CD14-positive monocyte (primary cell): ENCODE measurements around the gene SUPT7L. TPM values are rescaled to one million over a fixed set of nuclear protein-coding genes. Genes with fewer than 3 reads are reported as not detected.

Experiments used
- DNase-seq, 3 donors: peaks; one replicate each; pipeline ENCODE4 v3.0.0-alpha.2; 2011 to 2022
- H2AFZ ChIP-seq: 2 replicates; pipeline ENCODE4 v1.6.0; 2012; ENCODE audit warnings: mild to moderate bottlenecking, low read depth, low read length, inconsistent platforms; ENCODE audit not compliant: insufficient read depth, poor library complexity, severe bottlenecking
- H3K27ac ChIP-seq, 2 donors: 1 replicate in 1 of 2; 2 replicates in 1 of 2; pipeline ENCODE4 v1.5.1; 2012 to 2013; ENCODE audit warnings: low read length in 2 of 2, control low read depth in 1 of 2, inconsistent platforms in 1 of 2, low read depth in 1 of 2, mild to moderate bottlenecking in 1 of 2
- H3K27me3 ChIP-seq, 2 donors: one replicate each; pipeline versions ENCODE4 v1.6.0 to v1.6.1; 2011 to 2013; ENCODE audit warnings: low read length in 2 of 2; ENCODE audit not compliant: control insufficient read depth in 2 of 2, insufficient read depth in 2 of 2
- H3K36me3 ChIP-seq, 2 donors: replicated peaks in 1 of 2; 1 replicate in 1 of 2; 2 replicates in 1 of 2; pipeline versions ENCODE4 v1.5.1 to v1.6.1; 2012 to 2013; ENCODE audit warnings: low read length in 2 of 2, control low read depth in 1 of 2, inconsistent platforms in 1 of 2, mild to moderate bottlenecking in 1 of 2; ENCODE audit not compliant: insufficient read depth in 2 of 2, control insufficient read depth in 1 of 2
- H3K4me1 ChIP-seq, 2 donors: 1 replicate in 1 of 2; 2 replicates in 1 of 2; pipeline versions ENCODE4 v1.5.1 to v1.6.1; 2012 to 2013; ENCODE audit warnings: low read length in 2 of 2, control low read depth in 1 of 2, inconsistent platforms in 1 of 2, mild to moderate bottlenecking in 1 of 2, moderate library complexity in 1 of 2; ENCODE audit not compliant: insufficient read depth in 2 of 2, control insufficient read depth in 1 of 2
- H3K4me2 ChIP-seq: replicated peaks from 2 replicates; pipeline ENCODE3; 2012; ENCODE audit warnings: low read length, moderate library complexity, mild to moderate bottlenecking; ENCODE audit not compliant: poor library complexity, severe bottlenecking; ENCODE audit errors: extremely low read depth
- H3K4me3 ChIP-seq, 3 experiments: fragments of 200-600 bp in 1 of 3; sonication (generic) in 1 of 3; replicated peaks in 1 of 3; 1 replicate in 2 of 3; 2 replicates in 1 of 3; pipeline ENCODE4 v1.5.1; 2011 to 2013; ENCODE audit warnings: low read length in 3 of 3, mild to moderate bottlenecking in 3 of 3, control low read depth in 2 of 3, low read depth in 2 of 3, inconsistent platforms in 1 of 3, moderate library complexity in 1 of 3
- H3K79me2 ChIP-seq: 2 replicates; pipeline ENCODE4 v1.6.0; 2012; ENCODE audit warnings: mild to moderate bottlenecking, control low read depth, inconsistent platforms, low read length, moderate library complexity; ENCODE audit not compliant: insufficient read depth
- H3K9ac ChIP-seq: 2 replicates; pipeline ENCODE4 v1.6.0; 2017; ENCODE audit warnings: low read length, mild to moderate bottlenecking; ENCODE audit not compliant: insufficient read depth, poor library complexity, severe bottlenecking
- H3K9me3 ChIP-seq, 2 donors: replicated peaks in 1 of 2; 1 replicate in 1 of 2; 2 replicates in 1 of 2; pipeline versions ENCODE4 v1.5.1 to v1.6.1; 2012 to 2013; ENCODE audit warnings: low read length in 2 of 2, control low read depth in 1 of 2; ENCODE audit not compliant: control insufficient read depth in 1 of 2, insufficient read depth in 1 of 2
- H4K20me1 ChIP-seq: 2 replicates; pipeline ENCODE4 v1.6.0; 2012; ENCODE audit warnings: mild to moderate bottlenecking, low read length, control low read depth, moderate library complexity; ENCODE audit not compliant: insufficient read depth
- H3K27ac Mint-ChIP-seq, 7 donors: one replicate each; pipeline ENCODE4 v1.8.0; 2020; ENCODE audit warnings: mild to moderate bottlenecking in 7 of 7, mixed read lengths in 7 of 7, moderate library complexity in 6 of 7, inconsistent platforms in 2 of 7
- H3K27me3 Mint-ChIP-seq, 3 donors: one replicate each; pipeline ENCODE4 v1.8.0; 2021 to 2022; ENCODE audit warnings: low read depth in 3 of 3, mild to moderate bottlenecking in 3 of 3, mixed read lengths in 3 of 3, moderate library complexity in 3 of 3, inconsistent platforms in 1 of 3
- H3K36me3 Mint-ChIP-seq, 2 donors: one replicate each; pipeline ENCODE4 v1.8.0; 2020; ENCODE audit warnings: mixed read lengths in 2 of 2, inconsistent platforms in 1 of 2, mild to moderate bottlenecking in 1 of 2
- H3K4me1 Mint-ChIP-seq: one replicate; pipeline ENCODE4 v1.8.0; 2020; ENCODE audit warnings: mild to moderate bottlenecking, mixed read lengths
- H3K4me3 Mint-ChIP-seq, 2 donors: one replicate each; pipeline ENCODE4 v1.8.0; 2020; ENCODE audit warnings: mild to moderate bottlenecking in 2 of 2, mixed read lengths in 2 of 2, moderate library complexity in 1 of 2
- H3K9me3 Mint-ChIP-seq, 7 donors: one replicate each; pipeline ENCODE4 v1.8.0; 2020 to 2022; ENCODE audit warnings: mixed read lengths in 7 of 7, mild to moderate bottlenecking in 6 of 7, moderate library complexity in 6 of 7, inconsistent platforms in 2 of 7
- WGBS: methylation state at CpG from one replicate; pipeline ENCODE4 v1.1.5; 2013; ENCODE audit warnings: missing lambda C conversion rate; ENCODE audit not compliant: insufficient coverage; 5-methylcytosine and 5-hydroxymethylcytosine counted together
- intact Hi-C, 2 donors: fragments of 100-400 bp; cut with micrococcal nuclease; formaldehyde crosslinking; loops; one replicate each; pipeline versions ENCODE4 v1.15.0 to v1.15.1; 2023
- polyA plus RNA-seq, 3 donors: library from polyadenylated mRNA; depleted of rRNA in 1 of 3; unstranded in 2 of 3; stranded (reverse) in 1 of 3; fragments of 300-500 nt in 2 of 3; fragments of >200 nt in 1 of 3; fragmentation: Illumina TruSeq in 2 of 3; gene quantifications; 1 replicate in 2 of 3; 2 replicates in 1 of 3; pipeline ENCODE4 v1.2.3, GENCODE V29; 2012 to 2021
- small RNA-seq: library from RNA; depleted of rRNA; stranded (forward); fragments of <200 nt; gene quantifications from one replicate; pipeline ENCODE3, GENCODE V24; 2012; ENCODE audit warnings: low read depth; ENCODE audit not compliant: insufficient read length
- TF ChIP-seq, protein P1 (sequence below): fragments of 200-600 bp; IDR thresholded peaks from one replicate; pipeline ENCODE4 v1.8.0; 2022; ENCODE audit warnings: antibody characterized with exemption, mild to moderate bottlenecking

SUPT7L gene
- polyA plus RNA-seq, 3 donors, result 10.7 to 59.0 (median 12.2) TPM

DNA sequence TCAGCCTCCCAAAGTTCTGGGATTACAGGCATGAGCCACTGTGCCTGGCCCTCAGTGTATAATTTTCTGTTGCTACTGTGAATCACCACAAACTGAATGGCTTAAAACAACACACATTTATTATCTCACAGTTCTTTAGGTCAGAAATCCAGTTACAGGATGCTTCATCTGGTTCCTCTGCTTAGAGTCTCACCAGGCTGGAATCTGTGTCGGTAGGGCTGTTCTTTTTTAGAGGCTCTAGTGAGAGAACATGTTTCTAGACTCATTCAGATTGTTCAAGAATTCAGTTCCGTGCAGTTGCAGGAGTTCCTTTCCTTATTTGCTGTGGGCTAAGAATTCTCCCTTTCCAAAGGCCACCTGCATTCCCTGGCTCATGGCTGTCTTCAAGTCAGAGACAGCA is 56.8 kb downstream of the SUPT7L start:
- WGBS, result 100% methylated on average over 2 of the region's 2 CpGs
- no peaks in the 10 kb centered on the region for H3K4me1 Mint-ChIP-seq
- Histone ChIP-seq H3K4me1 (no peaks in the 10 kb centered on the region), H3K4me2 (no peak overlapping the region), H3K27ac (no peak overlapping the region), H3K79me2 (no peaks in the 10 kb centered on the region), H4K20me1 (no peaks in the 10 kb centered on the region), H3K4me3 (no peak overlapping the region), H3K9ac (no peak overlapping the region), H3K27me3 (no peaks in the 10 kb centered on the region), H3K9me3 (no peaks in the 10 kb centered on the region), H3K36me3 (peaks cover 86 to 91% of the 10 kb centered on the region in 2 donors), H2AFZ (no peak overlapping the region)
- no peaks in the 10 kb centered on the region for H3K27me3 Mint-ChIP-seq
- no peak overlapping the region for H3K4me3 Mint-ChIP-seq
- H3K36me3 Mint-ChIP-seq, result peaks cover 69 to 88% of the 10 kb centered on the region in 2 donors
- TF ChIP-seq, protein P1, sequence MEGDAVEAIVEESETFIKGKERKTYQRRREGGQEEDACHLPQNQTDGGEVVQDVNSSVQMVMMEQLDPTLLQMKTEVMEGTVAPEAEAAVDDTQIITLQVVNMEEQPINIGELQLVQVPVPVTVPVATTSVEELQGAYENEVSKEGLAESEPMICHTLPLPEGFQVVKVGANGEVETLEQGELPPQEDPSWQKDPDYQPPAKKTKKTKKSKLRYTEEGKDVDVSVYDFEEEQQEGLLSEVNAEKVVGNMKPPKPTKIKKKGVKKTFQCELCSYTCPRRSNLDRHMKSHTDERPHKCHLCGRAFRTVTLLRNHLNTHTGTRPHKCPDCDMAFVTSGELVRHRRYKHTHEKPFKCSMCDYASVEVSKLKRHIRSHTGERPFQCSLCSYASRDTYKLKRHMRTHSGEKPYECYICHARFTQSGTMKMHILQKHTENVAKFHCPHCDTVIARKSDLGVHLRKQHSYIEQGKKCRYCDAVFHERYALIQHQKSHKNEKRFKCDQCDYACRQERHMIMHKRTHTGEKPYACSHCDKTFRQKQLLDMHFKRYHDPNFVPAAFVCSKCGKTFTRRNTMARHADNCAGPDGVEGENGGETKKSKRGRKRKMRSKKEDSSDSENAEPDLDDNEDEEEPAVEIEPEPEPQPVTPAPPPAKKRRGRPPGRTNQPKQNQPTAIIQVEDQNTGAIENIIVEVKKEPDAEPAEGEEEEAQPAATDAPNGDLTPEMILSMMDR, result no peak
- peak overlapping the region in 1 of 7 donors; percentile 0 for H3K27ac Mint-ChIP-seq
- intact Hi-C loops, result no loop called here
- no peak for DNase-seq
- H3K9me3 Mint-ChIP-seq, result no peaks in the 10 kb centered on the region

Small RNA genes within 50 kb of the gene (small RNA-seq; reads per million reads assigned to genes)
- not detected for gene RF00340

Other genes starting within 250 kb of the SUPT7L start
- gene NRBP1, start 235.0 kb downstream of the SUPT7L start, polyA plus RNA-seq, result 100 to 1,000 TPM in 2 of 3 donors, 10 to 100 TPM in 1; 95.6 to 108 (median 102) TPM
- 1 to 10 TPM in 1 of 3 donors, not detected in 2; 2.5 TPM for gene KRTCAP3, start 221.2 kb downstream of the SUPT7L start, polyA plus RNA-seq
- gene IFT172, start 173.9 kb downstream of the SUPT7L start, polyA plus RNA-seq, result 10 to 100 TPM in 1 of 3 donors, 1 to 10 TPM in 2; 1.7 to 12.8 (median 3.6) TPM
- gene FNDC4, start 168.4 kb downstream of the SUPT7L start, polyA plus RNA-seq, result not detected
- not detected for gene GCKR, start 166.8 kb downstream of the SUPT7L start, polyA plus RNA-seq
- 10 to 100 TPM in 2 of 3 donors, 1 to 10 TPM in 1; 6.7 to 13.1 (median 12.8) TPM for gene ZNF512, start 80.6 kb downstream of the SUPT7L start, polyA plus RNA-seq
- gene CCDC121, start 34.6 kb downstream of the SUPT7L start, polyA plus RNA-seq, result under 1 TPM; 0.22 to 0.61 (median 0.53) TPM
- gene GPN1, start 34.6 kb downstream of the SUPT7L start, polyA plus RNA-seq, result 10 to 100 TPM; 16.1 to 49.8 (median 46.8) TPM
- gene SLC4A1AP, start 275 bp upstream of the SUPT7L start, polyA plus RNA-seq, result 10 to 100 TPM; 12.7 to 24.9 (median 18.3) TPM
- gene MRPL33, start 108.1 kb upstream of the SUPT7L start, polyA plus RNA-seq, result 100 to 1,000 TPM in 2 of 3 donors, 10 to 100 TPM in 1; 67.4 to 341 (median 331) TPM
- gene RBKS, start 226.8 kb upstream of the SUPT7L start, polyA plus RNA-seq, result 10 to 100 TPM in 1 of 3 donors, 1 to 10 TPM in 2; 3.9 to 39.1 (median 4.3) TPM
- 10 to 100 TPM; 33.2 to 52.8 (median 49.3) TPM for gene BABAM2, start 227.1 kb upstream of the SUPT7L start, polyA plus RNA-seq